Measurements from ENCODE around the gene TTLL5. TPM values are rescaled to one million over a fixed set of nuclear protein-coding genes. Genes with fewer than 3 reads are reported as not detected.

The TTLL5 gene
- total RNA-seq, 3 donors from 2014 or later (not counting 1 experiment from before 2014, with no cell fraction given) = 27.1 to 34.3 (median 32.5) TPM

GRCh38 chr14:75986439-75986765 lies 325.4 kb downstream of the TTLL5 start:
- peaks cover 21 to 23% of the 10 kb centered on the region in 2 donors for H3K4me1 Mint-ChIP-seq
- H3K27ac ChIP-seq (ENCODE audit: low read length) = no peak overlapping the region
- H3K27me3 ChIP-seq (ENCODE audit: control insufficient read depth, insufficient read depth, low read length) = no peaks in the 10 kb centered on the region
- H3K4me3 Mint-ChIP-seq = peak overlapping the region; percentile 90
- TF ChIP-seq, protein P1, sequence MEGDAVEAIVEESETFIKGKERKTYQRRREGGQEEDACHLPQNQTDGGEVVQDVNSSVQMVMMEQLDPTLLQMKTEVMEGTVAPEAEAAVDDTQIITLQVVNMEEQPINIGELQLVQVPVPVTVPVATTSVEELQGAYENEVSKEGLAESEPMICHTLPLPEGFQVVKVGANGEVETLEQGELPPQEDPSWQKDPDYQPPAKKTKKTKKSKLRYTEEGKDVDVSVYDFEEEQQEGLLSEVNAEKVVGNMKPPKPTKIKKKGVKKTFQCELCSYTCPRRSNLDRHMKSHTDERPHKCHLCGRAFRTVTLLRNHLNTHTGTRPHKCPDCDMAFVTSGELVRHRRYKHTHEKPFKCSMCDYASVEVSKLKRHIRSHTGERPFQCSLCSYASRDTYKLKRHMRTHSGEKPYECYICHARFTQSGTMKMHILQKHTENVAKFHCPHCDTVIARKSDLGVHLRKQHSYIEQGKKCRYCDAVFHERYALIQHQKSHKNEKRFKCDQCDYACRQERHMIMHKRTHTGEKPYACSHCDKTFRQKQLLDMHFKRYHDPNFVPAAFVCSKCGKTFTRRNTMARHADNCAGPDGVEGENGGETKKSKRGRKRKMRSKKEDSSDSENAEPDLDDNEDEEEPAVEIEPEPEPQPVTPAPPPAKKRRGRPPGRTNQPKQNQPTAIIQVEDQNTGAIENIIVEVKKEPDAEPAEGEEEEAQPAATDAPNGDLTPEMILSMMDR (IDR thresholded peaks at IDR 0.05) = no peak
- H3K27me3 Mint-ChIP-seq (ENCODE audit: low read depth in 2 of 2) = no peaks in the 10 kb centered on the region
- peak overlapping the region; percentile 72 for H3K4me3 ChIP-seq (ENCODE audit: low read length)
- 52% methylated on average over 6 of the region's 6 CpGs for WGBS (ENCODE audit: insufficient coverage)
- H3K4me1 ChIP-seq (ENCODE audit: control insufficient read depth, insufficient read depth, low read length) = peaks cover 22% of the 10 kb centered on the region
- H3K27ac Mint-ChIP-seq = peak overlapping the region; percentile 79 to 93
- intact Hi-C loops (cut with micrococcal nuclease) = no loop called here
- no peaks in the 10 kb centered on the region for H3K9me3 ChIP-seq (ENCODE audit: control insufficient read depth, insufficient read depth, low read length)
- ATAC-seq (no peak), DNase-seq (no peak)
- H3K36me3 Mint-ChIP-seq = peaks cover 8% of the 10 kb centered on the region
- H3K9me3 Mint-ChIP-seq = no peaks in the 10 kb centered on the region
- no peaks in the 10 kb centered on the region for H3K36me3 ChIP-seq (ENCODE audit: control insufficient read depth, insufficient read depth, low read length)

GRCh38 chr14:75987201-75987970 lies 326.3 kb downstream of the TTLL5 start:
- Mint-ChIP-seq H3K9me3 (no peaks in the 10 kb centered on the region), H3K4me1 (peaks cover 14 to 16% of the 10 kb centered on the region in 2 donors), H3K36me3 (peaks cover 8% of the 10 kb centered on the region), H3K4me3 (peak overlapping the region; percentile 90), H3K27ac (peak overlapping the region in 1 of 2 donors; percentile 93), H3K27me3 (ENCODE audit: low read depth in 2 of 2) (no peaks in the 10 kb centered on the region)
- Histone ChIP-seq H3K27ac (ENCODE audit: low read length) (no peak overlapping the region), H3K27me3 (ENCODE audit: control insufficient read depth, insufficient read depth, low read length) (no peaks in the 10 kb centered on the region), H3K4me1 (ENCODE audit: control insufficient read depth, insufficient read depth, low read length) (peaks cover 16% of the 10 kb centered on the region), H3K4me3 (ENCODE audit: low read length) (no peak overlapping the region), H3K9me3 (ENCODE audit: control insufficient read depth, insufficient read depth, low read length) (no peaks in the 10 kb centered on the region), H3K36me3 (ENCODE audit: control insufficient read depth, insufficient read depth, low read length) (no peaks in the 10 kb centered on the region)
- TF ChIP-seq, protein P1 (IDR thresholded peaks at IDR 0.05) = no peak
- DNase-seq = no peak
- 93% methylated on average over 3 of the region's 3 CpGs for WGBS (ENCODE audit: insufficient coverage)
- no peak for ATAC-seq
- intact Hi-C loops (cut with micrococcal nuclease) = no loop called here

DNA sequence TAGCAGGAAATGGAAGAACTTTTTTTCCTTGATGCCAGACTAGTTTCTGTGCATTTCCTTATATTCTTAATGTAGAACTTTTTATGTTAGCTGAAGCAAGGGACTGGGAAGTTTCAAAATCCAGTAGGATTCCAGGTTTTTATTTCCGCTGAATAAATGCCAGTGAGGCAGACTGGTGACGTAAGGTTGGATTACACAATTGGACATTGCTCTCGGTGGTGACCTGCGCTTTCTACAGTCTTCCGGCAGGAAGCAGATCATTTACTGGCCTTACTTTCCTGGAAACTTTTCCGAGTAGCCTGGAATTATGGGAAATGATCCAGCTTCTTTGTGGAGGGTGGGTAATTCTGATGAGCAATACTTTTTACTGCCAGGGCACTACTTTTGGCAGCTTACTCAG lies 328.1 kb downstream of the TTLL5 start:
- H3K4me1 Mint-ChIP-seq = peaks cover 14 to 16% of the 10 kb centered on the region in 2 donors
- WGBS (ENCODE audit: insufficient coverage) = 98% methylated on average over 6 of the region's 6 CpGs
- peaks cover 12% of the 10 kb centered on the region for H3K36me3 Mint-ChIP-seq
- no peaks in the 10 kb centered on the region for H3K9me3 Mint-ChIP-seq
- ATAC-seq = no peak
- no peak for DNase-seq
- Histone ChIP-seq H3K27me3 (ENCODE audit: control insufficient read depth, insufficient read depth, low read length) (no peaks in the 10 kb centered on the region), H3K4me1 (ENCODE audit: control insufficient read depth, insufficient read depth, low read length) (peaks cover 11% of the 10 kb centered on the region), H3K9me3 (ENCODE audit: control insufficient read depth, insufficient read depth, low read length) (no peaks in the 10 kb centered on the region), H3K27ac (ENCODE audit: low read length) (no peak overlapping the region), H3K36me3 (ENCODE audit: control insufficient read depth, insufficient read depth, low read length) (no peaks in the 10 kb centered on the region), H3K4me3 (ENCODE audit: low read length) (no peak overlapping the region)
- intact Hi-C loops (cut with micrococcal nuclease) = no loop called here
- no peak overlapping the region for H3K4me3 Mint-ChIP-seq
- TF ChIP-seq, protein P1 (IDR thresholded peaks at IDR 0.05) = no peak
- H3K27ac Mint-ChIP-seq = no peak overlapping the region
- H3K27me3 Mint-ChIP-seq (ENCODE audit: low read depth in 2 of 2) = no peaks in the 10 kb centered on the region

- H3K4me3 Mint-ChIP-seq = no peak overlapping the region
- H3K9me3 Mint-ChIP-seq = no peaks in the 10 kb centered on the region
- Histone ChIP-seq H3K36me3 (ENCODE audit: control insufficient read depth, insufficient read depth, low read length) (peaks cover 4% of the 10 kb centered on the region), H3K27ac (ENCODE audit: low read length) (no peak overlapping the region), H3K4me3 (ENCODE audit: low read length) (no peak overlapping the region), H3K4me1 (ENCODE audit: control insufficient read depth, insufficient read depth, low read length) (peaks cover 10% of the 10 kb centered on the region), H3K27me3 (ENCODE audit: control insufficient read depth, insufficient read depth, low read length) (no peaks in the 10 kb centered on the region), H3K9me3 (ENCODE audit: control insufficient read depth, insufficient read depth, low read length) (no peaks in the 10 kb centered on the region)
- DNase-seq = no peak
- peaks cover 17% of the 10 kb centered on the region for H3K36me3 Mint-ChIP-seq
- no peaks in the 10 kb centered on the region for H3K27me3 Mint-ChIP-seq (ENCODE audit: low read depth in 2 of 2)
- 95% methylated on average over 3 of the region's 4 CpGs for WGBS (ENCODE audit: insufficient coverage)
- peaks cover 12 to 16% of the 10 kb centered on the region in 2 donors for H3K4me1 Mint-ChIP-seq
- ATAC-seq = no peak
- intact Hi-C loops (cut with micrococcal nuclease) = no loop called here
- TF ChIP-seq, protein P1 (IDR thresholded peaks at IDR 0.05) = no peak
- no peak overlapping the region for H3K27ac Mint-ChIP-seq
Observed at GRCh38 chr14:75990297-75990696, 329.3 kb downstream of the TTLL5 start.

All from natural killer cell (primary cell).